Measurements from ENCODE around the gene PHYHIPL.

The PHYHIPL gene

DNA sequence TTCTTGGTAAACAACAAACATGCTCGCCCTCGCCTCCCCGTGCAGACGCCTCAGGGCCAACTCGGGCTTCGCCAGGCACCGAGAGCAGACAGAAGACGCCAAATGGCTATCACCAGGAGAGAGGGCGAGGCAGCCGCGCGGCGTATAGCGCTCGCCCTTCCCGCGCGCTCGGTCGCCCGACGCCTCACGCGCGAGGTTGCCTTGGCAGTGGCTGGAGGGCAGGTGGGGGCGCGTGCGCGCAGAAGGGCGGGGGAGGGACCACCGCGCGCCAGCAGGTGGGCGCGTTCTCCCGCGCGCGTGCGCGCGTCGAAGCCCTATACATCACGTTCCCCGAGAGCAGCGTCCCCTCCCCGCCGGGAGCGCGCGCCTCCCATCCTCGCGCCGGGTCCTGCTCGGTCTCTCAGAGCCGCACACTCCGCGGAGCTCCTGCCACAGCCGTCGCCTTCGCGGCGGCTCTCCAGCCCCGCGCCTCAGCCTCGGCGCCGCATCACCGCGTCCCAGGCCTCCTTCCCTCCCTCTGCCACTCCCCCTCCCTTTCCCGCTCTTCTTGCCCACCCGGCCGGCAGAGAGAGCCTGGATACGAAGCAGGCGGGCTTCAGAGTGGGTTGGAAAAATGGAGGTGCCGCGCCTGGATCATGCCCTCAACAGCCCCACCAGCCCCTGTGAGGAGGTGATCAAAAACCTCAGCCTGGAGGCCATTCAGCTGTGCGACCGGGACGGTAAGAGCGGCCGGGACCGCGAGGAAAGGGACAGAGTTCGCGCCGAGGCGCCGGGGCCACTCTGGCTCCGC, at the start of gene PHYHIPL:
Gene PHYHIPL, plus strand, starts transcription at position 403 of the 790 bp plus-strand sequence. Its CDS starts 211 bp downstream, at position 614.
- Histone ChIP-seq H3K4me3 (ENCODE audit: low read length) (no peak within 1 kb of the TSS), H3K9me3 (ENCODE audit: control insufficient read depth, low read length) (no peaks in the 10 kb centered on the region), H3K9ac (ENCODE audit: low read length) (no peak within 1 kb of the TSS), H3K36me3 (ENCODE audit: control insufficient read depth, insufficient read depth, low read length) (no peaks in the 10 kb centered on the region), H3K4me1 (ENCODE audit: control insufficient read depth, insufficient read depth, low read length) (peaks cover 6% of the 10 kb centered on the region), H3K27me3 (ENCODE audit: control insufficient read depth, insufficient read depth, low read length) (peaks cover 24% of the 10 kb centered on the region)

DNA sequence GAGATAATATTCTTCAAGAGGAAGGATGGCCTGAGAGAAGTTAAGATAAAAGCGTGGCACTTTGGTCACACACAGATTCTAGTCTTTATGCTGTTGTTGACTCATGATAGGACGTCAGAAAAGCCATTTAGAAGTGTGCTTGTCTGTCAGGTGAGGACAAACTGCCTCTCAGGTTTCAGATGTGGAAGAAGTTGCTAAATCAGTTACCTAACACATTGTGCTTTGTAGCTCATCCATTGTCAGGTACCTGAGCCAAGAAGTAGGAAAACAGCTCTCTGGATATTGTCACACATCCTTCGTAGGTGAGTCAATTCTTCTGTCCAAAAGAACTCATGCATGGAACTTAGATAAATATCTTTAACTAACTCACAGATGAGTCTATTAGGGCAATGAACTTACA, 49.5 kb upstream of the PHYHIPL start:
- Histone ChIP-seq H3K4me3 (ENCODE audit: low read length) (no peak overlapping the region), H3K9ac (ENCODE audit: low read length) (no peak overlapping the region), H3K27me3 (ENCODE audit: control insufficient read depth, insufficient read depth, low read length) (no peaks in the 10 kb centered on the region), H3K9me3 (ENCODE audit: control insufficient read depth, low read length) (no peaks in the 10 kb centered on the region), H3K36me3 (ENCODE audit: control insufficient read depth, insufficient read depth, low read length) (no peaks in the 10 kb centered on the region), H3K4me1 (ENCODE audit: control insufficient read depth, insufficient read depth, low read length) (no peaks in the 10 kb centered on the region)

GRCh38 chr10:59127991-59128390, 48.5 kb upstream of the PHYHIPL start:
- Histone ChIP-seq H3K9me3 (ENCODE audit: control insufficient read depth, low read length) (no peaks in the 10 kb centered on the region), H3K36me3 (ENCODE audit: control insufficient read depth, insufficient read depth, low read length) (no peaks in the 10 kb centered on the region), H3K27me3 (ENCODE audit: control insufficient read depth, insufficient read depth, low read length) (no peaks in the 10 kb centered on the region), H3K4me3 (ENCODE audit: low read length) (no peak overlapping the region), H3K4me1 (ENCODE audit: control insufficient read depth, insufficient read depth, low read length) (no peaks in the 10 kb centered on the region), H3K9ac (ENCODE audit: low read length) (no peak overlapping the region)

GRCh38 chr10:59129867-59130266, 46.6 kb upstream of the PHYHIPL start:
- Histone ChIP-seq H3K4me1 (ENCODE audit: control insufficient read depth, insufficient read depth, low read length) (no peaks in the 10 kb centered on the region), H3K4me3 (ENCODE audit: low read length) (no peak overlapping the region), H3K9ac (ENCODE audit: low read length) (no peak overlapping the region), H3K9me3 (ENCODE audit: control insufficient read depth, low read length) (no peaks in the 10 kb centered on the region), H3K27me3 (ENCODE audit: control insufficient read depth, insufficient read depth, low read length) (no peaks in the 10 kb centered on the region), H3K36me3 (ENCODE audit: control insufficient read depth, insufficient read depth, low read length) (no peaks in the 10 kb centered on the region)

- Histone ChIP-seq H3K9ac (ENCODE audit: low read length) (no peak overlapping the region), H3K4me1 (ENCODE audit: control insufficient read depth, insufficient read depth, low read length) (no peaks in the 10 kb centered on the region), H3K9me3 (ENCODE audit: control insufficient read depth, low read length) (no peaks in the 10 kb centered on the region), H3K36me3 (ENCODE audit: control insufficient read depth, insufficient read depth, low read length) (no peaks in the 10 kb centered on the region), H3K4me3 (ENCODE audit: low read length) (no peak overlapping the region), H3K27me3 (ENCODE audit: control insufficient read depth, insufficient read depth, low read length) (no peaks in the 10 kb centered on the region)
These were observed 44.8 kb upstream of the PHYHIPL start for GRCh38 chr10:59131666-59132065.

DNA sequence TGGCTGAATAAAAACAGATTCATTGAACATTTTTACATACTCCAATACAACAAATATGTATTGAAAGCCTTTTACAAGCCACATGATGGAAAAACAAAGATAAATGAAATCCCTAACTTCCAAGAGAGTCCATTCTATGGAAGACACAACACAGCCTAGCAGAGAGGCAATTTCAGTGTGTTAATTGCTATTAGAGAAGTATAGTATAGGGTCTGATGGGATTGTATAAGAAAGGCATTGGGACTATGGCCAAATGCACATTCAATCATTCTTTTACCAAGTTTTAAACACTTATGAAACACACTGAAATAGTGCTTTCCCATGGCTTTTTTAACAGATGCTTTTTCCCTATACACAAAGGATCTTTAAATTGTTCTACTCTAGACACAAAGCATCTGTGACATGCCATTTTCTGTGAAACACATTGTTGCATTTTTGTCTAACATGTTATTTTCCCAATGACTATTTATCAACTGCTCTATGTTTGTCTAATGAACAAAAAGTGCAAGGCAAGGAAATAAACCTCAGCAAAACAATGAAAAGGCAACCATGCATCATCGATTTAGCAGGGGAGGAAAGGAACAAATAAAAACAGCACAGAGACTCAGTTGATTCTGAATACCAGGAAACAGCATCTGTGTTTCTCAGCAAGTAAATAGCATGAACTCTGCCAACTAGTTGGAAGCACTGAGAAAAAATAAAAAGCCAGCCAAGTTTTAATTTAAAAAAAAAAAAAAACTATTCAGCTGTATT, 42.4 kb upstream of the PHYHIPL start:
- H3K9me3 ChIP-seq (ENCODE audit: control insufficient read depth, low read length): no peaks in the 10 kb centered on the region
- H3K4me3 ChIP-seq (ENCODE audit: low read length): no peak overlapping the region
- H3K9ac ChIP-seq (ENCODE audit: low read length): no peak overlapping the region
- H3K27me3 ChIP-seq (ENCODE audit: control insufficient read depth, insufficient read depth, low read length): no peaks in the 10 kb centered on the region
- H3K36me3 ChIP-seq (ENCODE audit: control insufficient read depth, insufficient read depth, low read length): no peaks in the 10 kb centered on the region
- no peaks in the 10 kb centered on the region for H3K4me1 ChIP-seq (ENCODE audit: control insufficient read depth, insufficient read depth, low read length)

GRCh38 chr10:59134785-59135184, 41.7 kb upstream of the PHYHIPL start:
- no peaks in the 10 kb centered on the region for H3K27me3 ChIP-seq (ENCODE audit: control insufficient read depth, insufficient read depth, low read length)
- no peaks in the 10 kb centered on the region for H3K36me3 ChIP-seq (ENCODE audit: control insufficient read depth, insufficient read depth, low read length)
- no peak overlapping the region for H3K4me3 ChIP-seq (ENCODE audit: low read length)
- H3K9me3 ChIP-seq (ENCODE audit: control insufficient read depth, low read length): no peaks in the 10 kb centered on the region
- no peaks in the 10 kb centered on the region for H3K4me1 ChIP-seq (ENCODE audit: control insufficient read depth, insufficient read depth, low read length)
- H3K9ac ChIP-seq (ENCODE audit: low read length): no peak overlapping the region

- Histone ChIP-seq H3K9ac (ENCODE audit: low read length) (no peak overlapping the region), H3K27me3 (ENCODE audit: control insufficient read depth, insufficient read depth, low read length) (no peaks in the 10 kb centered on the region), H3K4me3 (ENCODE audit: low read length) (no peak overlapping the region), H3K36me3 (ENCODE audit: control insufficient read depth, insufficient read depth, low read length) (no peaks in the 10 kb centered on the region), H3K4me1 (ENCODE audit: control insufficient read depth, insufficient read depth, low read length) (no peaks in the 10 kb centered on the region), H3K9me3 (ENCODE audit: control insufficient read depth, low read length) (no peaks in the 10 kb centered on the region)
These were observed 41.2 kb upstream of the PHYHIPL start for GRCh38 chr10:59135275-59135674.

GRCh38 chr10:59138052-59138451, 38.4 kb upstream of the PHYHIPL start:
- Histone ChIP-seq H3K4me3 (ENCODE audit: low read length) (no peak overlapping the region), H3K9ac (ENCODE audit: low read length) (no peak overlapping the region), H3K36me3 (ENCODE audit: control insufficient read depth, insufficient read depth, low read length) (no peaks in the 10 kb centered on the region), H3K4me1 (ENCODE audit: control insufficient read depth, insufficient read depth, low read length) (no peaks in the 10 kb centered on the region), H3K27me3 (ENCODE audit: control insufficient read depth, insufficient read depth, low read length) (no peaks in the 10 kb centered on the region), H3K9me3 (ENCODE audit: control insufficient read depth, low read length) (no peaks in the 10 kb centered on the region)

- H3K36me3 ChIP-seq (ENCODE audit: control insufficient read depth, insufficient read depth, low read length): no peaks in the 10 kb centered on the region
- no peaks in the 10 kb centered on the region for H3K27me3 ChIP-seq (ENCODE audit: control insufficient read depth, insufficient read depth, low read length)
- no peaks in the 10 kb centered on the region for H3K9me3 ChIP-seq (ENCODE audit: control insufficient read depth, low read length)
- no peak overlapping the region for H3K9ac ChIP-seq (ENCODE audit: low read length)
- no peaks in the 10 kb centered on the region for H3K4me1 ChIP-seq (ENCODE audit: control insufficient read depth, insufficient read depth, low read length)
- no peak overlapping the region for H3K4me3 ChIP-seq (ENCODE audit: low read length)
These were observed 32.9 kb upstream of the PHYHIPL start for GRCh38 chr10:59143544-59143943.

- H3K27me3 ChIP-seq (ENCODE audit: control insufficient read depth, insufficient read depth, low read length): no peaks in the 10 kb centered on the region
These were observed 27.7 kb upstream of the PHYHIPL start for GRCh38 chr10:59148701-59149100.

DNA sequence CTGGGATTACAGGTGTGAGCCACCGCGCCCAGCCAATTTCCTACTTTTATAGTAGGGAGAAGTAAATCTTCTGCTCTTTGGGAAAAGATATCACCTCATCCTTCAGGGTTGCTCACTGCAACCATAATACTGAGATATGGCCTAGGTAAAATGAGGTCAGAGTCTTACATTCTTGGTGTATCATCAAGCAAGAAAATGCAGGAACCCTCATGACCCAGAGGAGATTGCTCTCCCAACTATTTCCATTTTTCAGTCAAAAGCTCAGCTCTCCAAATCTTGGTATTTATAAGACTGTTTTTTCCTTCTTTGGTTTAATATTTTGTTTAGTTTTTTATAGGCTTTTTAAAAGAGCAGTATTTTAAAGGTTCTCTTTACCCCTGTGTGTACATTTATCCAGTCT, 20.9 kb upstream of the PHYHIPL start:
- Histone ChIP-seq H3K9ac (ENCODE audit: low read length) (no peak overlapping the region), H3K36me3 (ENCODE audit: control insufficient read depth, insufficient read depth, low read length) (no peaks in the 10 kb centered on the region), H3K27me3 (ENCODE audit: control insufficient read depth, insufficient read depth, low read length) (no peaks in the 10 kb centered on the region), H3K9me3 (ENCODE audit: control insufficient read depth, low read length) (no peaks in the 10 kb centered on the region), H3K4me1 (ENCODE audit: control insufficient read depth, insufficient read depth, low read length) (no peaks in the 10 kb centered on the region), H3K4me3 (ENCODE audit: low read length) (no peak overlapping the region)

More at GRCh38 chr10:59148701-59149100, 27.7 kb upstream of the PHYHIPL start:
- Histone ChIP-seq H3K4me3 (ENCODE audit: low read length) (no peak overlapping the region), H3K4me1 (ENCODE audit: control insufficient read depth, insufficient read depth, low read length) (no peaks in the 10 kb centered on the region), H3K9me3 (ENCODE audit: control insufficient read depth, low read length) (no peaks in the 10 kb centered on the region), H3K36me3 (ENCODE audit: control insufficient read depth, insufficient read depth, low read length) (no peaks in the 10 kb centered on the region), H3K9ac (ENCODE audit: low read length) (no peak overlapping the region)

All from mucosa of stomach (tissue), 1 donor.